ENCODE data around the gene MACF1. TPM values are rescaled to one million over a fixed set of nuclear protein-coding genes. Genes with fewer than 3 reads are reported as not detected.
"Not testable (repeated sequence)": the region's sequence is repeated elsewhere in the genome, so short reads cannot be mapped to it uniquely, and the experiment has no call there.

MACF1 gene
- total RNA-seq, 4 donors from 2014 or later, result 421 to 942 (median 545) TPM

DNA sequence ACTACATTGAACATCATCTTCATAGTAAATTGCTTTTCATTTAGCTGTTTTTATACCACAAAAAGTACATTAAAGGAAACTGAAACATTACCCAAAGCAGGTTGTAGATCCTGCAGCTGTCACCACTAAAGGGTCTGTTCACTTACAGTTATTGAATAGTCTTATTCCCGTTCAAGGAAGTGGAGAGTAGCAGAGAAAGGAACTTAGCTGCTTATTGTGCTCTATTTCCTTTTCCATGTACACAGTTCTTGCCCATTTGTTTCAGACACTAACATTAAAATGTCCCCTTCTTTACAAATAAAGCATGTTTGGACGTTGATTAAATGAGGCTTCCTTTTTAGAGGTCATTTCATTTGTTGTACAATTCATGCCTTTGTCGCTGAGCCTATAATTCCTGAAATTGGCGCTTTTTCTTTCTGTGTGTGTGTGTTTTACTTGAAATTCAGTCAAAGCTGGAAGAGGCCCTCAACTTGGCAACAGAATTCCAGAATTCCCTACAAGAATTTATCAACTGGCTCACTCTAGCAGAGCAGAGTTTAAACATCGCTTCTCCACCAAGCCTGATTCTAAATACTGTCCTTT is 242.6 kb downstream of the MACF1 start:
- Histone ChIP-seq H3K27ac (no peak overlapping the region), H3K4me3 (no peak overlapping the region), H3K9me3 (no peaks in the 10 kb centered on the region), H3K36me3 (peaks cover 100% of the 10 kb centered on the region), H3K4me1 (no peaks in the 10 kb centered on the region), H3K27me3 (no peaks in the 10 kb centered on the region)
- DNase-seq (ENCODE audit: low spot score in 2 of 2), result no peak
- TF ChIP-seq POLR2A (IDR thresholded peaks at IDR 0.05), result no peak
- TF ChIP-seq POLR2AphosphoS5 (IDR thresholded peaks at IDR 0.05), result no peak
- no peak for TF ChIP-seq EP300 (IDR thresholded peaks at IDR 0.05)
- TF ChIP-seq, protein P1, sequence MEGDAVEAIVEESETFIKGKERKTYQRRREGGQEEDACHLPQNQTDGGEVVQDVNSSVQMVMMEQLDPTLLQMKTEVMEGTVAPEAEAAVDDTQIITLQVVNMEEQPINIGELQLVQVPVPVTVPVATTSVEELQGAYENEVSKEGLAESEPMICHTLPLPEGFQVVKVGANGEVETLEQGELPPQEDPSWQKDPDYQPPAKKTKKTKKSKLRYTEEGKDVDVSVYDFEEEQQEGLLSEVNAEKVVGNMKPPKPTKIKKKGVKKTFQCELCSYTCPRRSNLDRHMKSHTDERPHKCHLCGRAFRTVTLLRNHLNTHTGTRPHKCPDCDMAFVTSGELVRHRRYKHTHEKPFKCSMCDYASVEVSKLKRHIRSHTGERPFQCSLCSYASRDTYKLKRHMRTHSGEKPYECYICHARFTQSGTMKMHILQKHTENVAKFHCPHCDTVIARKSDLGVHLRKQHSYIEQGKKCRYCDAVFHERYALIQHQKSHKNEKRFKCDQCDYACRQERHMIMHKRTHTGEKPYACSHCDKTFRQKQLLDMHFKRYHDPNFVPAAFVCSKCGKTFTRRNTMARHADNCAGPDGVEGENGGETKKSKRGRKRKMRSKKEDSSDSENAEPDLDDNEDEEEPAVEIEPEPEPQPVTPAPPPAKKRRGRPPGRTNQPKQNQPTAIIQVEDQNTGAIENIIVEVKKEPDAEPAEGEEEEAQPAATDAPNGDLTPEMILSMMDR (IDR thresholded peaks at IDR 0.05), result no peak
- 87% methylated on average over 5 of the region's 5 CpGs for WGBS

DNA sequence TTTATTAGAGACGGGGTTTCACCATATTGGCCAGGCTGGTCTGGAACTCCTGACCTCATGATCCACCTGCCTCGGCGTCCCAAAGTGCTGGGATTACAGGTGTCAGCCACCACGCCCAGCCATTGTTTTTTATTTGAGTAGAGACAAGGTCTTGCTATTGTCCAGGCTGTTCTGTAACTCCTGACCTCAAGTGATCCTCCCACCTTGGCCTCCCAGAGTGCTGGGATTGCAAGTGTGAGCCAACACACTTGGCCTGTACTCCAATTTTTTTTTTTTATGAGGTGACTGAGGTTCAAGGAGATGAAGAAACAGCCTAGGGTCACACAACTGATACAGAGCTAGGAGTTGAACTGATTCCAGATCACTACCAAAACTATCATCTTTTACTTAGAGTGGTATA is 245.5 kb downstream of the MACF1 start:
- not testable (repeated sequence) for H3K27me3 ChIP-seq; DNase-seq (ENCODE audit: low spot score in 2 of 2); H3K27ac ChIP-seq; H3K4me1 ChIP-seq; H3K9me3 ChIP-seq; H3K4me3 ChIP-seq
- WGBS, result 97% methylated on average over 4 of the region's 4 CpGs
- peaks cover 100% of the 10 kb centered on the region for H3K36me3 ChIP-seq

DNA sequence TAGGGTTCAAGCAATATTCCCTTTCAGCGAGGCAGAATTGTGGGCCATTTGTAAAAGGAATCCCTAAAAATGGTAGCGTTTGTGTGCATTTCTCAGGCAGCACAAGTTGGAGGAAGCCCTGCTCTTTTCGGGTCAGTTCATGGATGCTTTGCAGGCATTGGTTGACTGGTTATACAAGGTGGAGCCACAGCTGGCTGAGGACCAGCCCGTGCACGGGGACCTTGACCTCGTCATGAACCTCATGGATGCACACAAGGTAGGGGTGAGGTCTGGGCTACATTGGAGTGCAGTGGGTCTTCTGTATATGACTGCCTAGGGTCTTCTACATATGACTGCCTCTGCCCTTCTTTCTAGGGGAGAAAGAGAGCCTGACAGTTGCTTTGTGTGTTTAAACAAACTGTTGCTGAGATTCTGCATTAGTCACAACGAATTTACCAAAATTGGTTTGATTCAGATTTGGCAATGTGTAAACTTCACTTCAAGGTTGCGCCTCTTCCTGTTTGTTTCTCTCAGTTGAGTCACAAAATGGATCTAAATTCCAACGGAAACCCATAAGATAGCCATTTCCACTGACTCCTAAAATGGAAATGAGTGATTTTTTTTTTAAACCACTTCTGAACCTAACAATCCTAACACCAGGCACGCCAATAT is 246.6 kb downstream of the MACF1 start:
- Histone ChIP-seq H3K4me1 (no peaks in the 10 kb centered on the region), H3K27ac (no peak overlapping the region), H3K36me3 (peaks cover 100% of the 10 kb centered on the region), H3K9me3 (no peaks in the 10 kb centered on the region), H3K4me3 (no peak overlapping the region), H3K27me3 (no peaks in the 10 kb centered on the region)
- TF ChIP-seq, protein P1 (IDR thresholded peaks at IDR 0.05), result no peak
- no peak for TF ChIP-seq POLR2AphosphoS5 (IDR thresholded peaks at IDR 0.05)
- no peak for TF ChIP-seq EP300 (IDR thresholded peaks at IDR 0.05)
- TF ChIP-seq POLR2A (IDR thresholded peaks at IDR 0.05), result no peak
- no peak for DNase-seq (ENCODE audit: low spot score in 2 of 2)
- WGBS, result 74% methylated on average over 10 of the region's 10 CpGs

DNA sequence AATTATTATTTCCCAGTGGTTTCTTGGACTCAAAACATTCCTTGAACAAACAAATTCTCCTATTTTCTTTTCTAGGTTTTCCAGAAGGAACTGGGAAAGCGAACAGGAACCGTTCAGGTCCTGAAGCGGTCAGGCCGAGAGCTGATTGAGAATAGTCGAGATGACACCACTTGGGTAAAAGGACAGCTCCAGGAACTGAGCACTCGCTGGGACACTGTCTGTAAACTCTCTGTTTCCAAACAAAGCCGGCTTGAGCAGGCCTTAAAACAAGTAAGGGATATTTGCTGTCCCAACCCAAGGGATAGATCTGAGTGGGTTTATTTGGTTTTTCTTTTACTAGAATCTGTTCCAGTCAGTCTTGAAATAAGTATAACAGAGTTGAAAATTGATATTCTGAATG is 247.6 kb downstream of the MACF1 start:
- H3K27ac ChIP-seq, result no peak overlapping the region
- H3K27me3 ChIP-seq, result no peaks in the 10 kb centered on the region
- peaks cover 100% of the 10 kb centered on the region for H3K36me3 ChIP-seq
- H3K4me3 ChIP-seq, result no peak overlapping the region
- no peaks in the 10 kb centered on the region for H3K4me1 ChIP-seq
- no peak for DNase-seq (ENCODE audit: low spot score in 2 of 2)
- H3K9me3 ChIP-seq, result no peaks in the 10 kb centered on the region
- TF ChIP-seq, protein P1 (IDR thresholded peaks at IDR 0.05), result no peak
- TF ChIP-seq EP300 (IDR thresholded peaks at IDR 0.05) (no peak), POLR2A (IDR thresholded peaks at IDR 0.05) (no peak), POLR2AphosphoS5 (IDR thresholded peaks at IDR 0.05) (no peak)
- 92% methylated on average over 7 of the region's 7 CpGs for WGBS

DNA sequence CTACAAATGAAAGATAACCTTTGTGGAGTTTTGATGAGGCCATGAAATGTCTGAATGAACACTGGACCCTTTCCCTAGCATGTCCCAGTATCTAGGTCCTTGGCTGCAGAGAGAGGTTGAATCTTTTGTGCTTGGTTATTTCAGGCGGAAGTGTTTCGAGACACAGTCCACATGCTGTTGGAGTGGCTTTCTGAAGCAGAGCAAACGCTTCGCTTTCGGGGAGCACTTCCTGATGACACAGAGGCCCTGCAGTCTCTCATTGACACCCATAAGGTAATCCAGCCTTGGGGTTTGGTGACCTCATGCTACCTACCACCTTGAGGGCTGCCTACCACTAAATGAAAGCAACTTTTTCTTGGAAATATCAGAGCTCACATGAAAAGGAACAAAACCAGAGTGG is 248.0 kb downstream of the MACF1 start:
- TF ChIP-seq EP300 (IDR thresholded peaks at IDR 0.05) (no peak), POLR2AphosphoS5 (IDR thresholded peaks at IDR 0.05) (no peak), POLR2A (IDR thresholded peaks at IDR 0.05) (no peak)
- TF ChIP-seq, protein P1 (IDR thresholded peaks at IDR 0.05), result no peak
- WGBS, result 94% methylated on average over 5 of the region's 5 CpGs
- no peaks in the 10 kb centered on the region for H3K4me1 ChIP-seq
- H3K27ac ChIP-seq, result no peak overlapping the region
- peaks cover 100% of the 10 kb centered on the region for H3K36me3 ChIP-seq
- DNase-seq (ENCODE audit: low spot score in 2 of 2), result no peak
- no peaks in the 10 kb centered on the region for H3K9me3 ChIP-seq
- no peak overlapping the region for H3K4me3 ChIP-seq
- no peaks in the 10 kb centered on the region for H3K27me3 ChIP-seq
